Small intestine (tissue), 7 donors: ENCODE measurements around the gene ZNF575. TPM values are rescaled to one million over a fixed set of nuclear protein-coding genes. Genes with fewer than 3 reads are reported as not detected.
"Not testable (repeated sequence)": the region's sequence is repeated elsewhere in the genome, so short reads cannot be mapped to it uniquely, and the experiment has no call there.

ENCODE experiments used
- DNase-seq, 2 donors: peaks; one replicate each; pipeline versions ENCODE4 v3.0.0 to v3.0.0-alpha.2; 2013
- FAIRE-seq: peaks from 2 replicates; lab custom pipeline; 2012; peaks lifted over from hg19 to GRCh38; lab: Jason Lieb, UNC
- H3K27ac ChIP-seq, 3 donors: one replicate each; pipeline ENCODE4 v1.5.1; 2013; ENCODE audit warnings: low read length in 2 of 3, mild to moderate bottlenecking in 2 of 3, control low read depth in 1 of 3, inconsistent platforms in 1 of 3, low read depth in 1 of 3, moderate library complexity in 1 of 3
- H3K27me3 ChIP-seq, 3 donors: one replicate each; pipeline ENCODE4 v1.6.1; 2013; ENCODE audit warnings: low read length in 3 of 3, inconsistent platforms in 1 of 3; ENCODE audit not compliant: control insufficient read depth in 3 of 3, insufficient read depth in 3 of 3
- H3K36me3 ChIP-seq, 3 donors: one replicate each; pipeline ENCODE4 v1.6.1; 2013; ENCODE audit warnings: low read length in 3 of 3, inconsistent platforms in 1 of 3, low read depth in 1 of 3, mild to moderate bottlenecking in 1 of 3, moderate library complexity in 1 of 3; ENCODE audit not compliant: control insufficient read depth in 3 of 3, insufficient read depth in 2 of 3
- H3K4me1 ChIP-seq, 3 donors: one replicate each; pipeline ENCODE4 v1.6.1; 2013; ENCODE audit warnings: low read length in 2 of 3, inconsistent platforms in 1 of 3, low read depth in 1 of 3, mild to moderate bottlenecking in 1 of 3, moderate library complexity in 1 of 3; ENCODE audit not compliant: control insufficient read depth in 3 of 3, insufficient read depth in 2 of 3
- H3K4me3 ChIP-seq, 3 donors: one replicate each; pipeline ENCODE4 v1.5.1; 2013; ENCODE audit warnings: low read length in 3 of 3, control low read depth in 1 of 3, inconsistent platforms in 1 of 3, low read depth in 1 of 3, mild to moderate bottlenecking in 1 of 3, moderate library complexity in 1 of 3
- H3K9me3 ChIP-seq, 2 donors: one replicate each; pipeline ENCODE4 v1.6.1; 2013; ENCODE audit warnings: low read depth in 1 of 2, low read length in 1 of 2; ENCODE audit not compliant: control insufficient read depth in 2 of 2, insufficient read depth in 1 of 2
- WGBS, 3 donors: extraction: QIAGEN DNeasy Blood & Tissue Kit; methylation state at CpG; one replicate each; pipeline ENCODE4 v1.1.7; 2013; 5-methylcytosine and 5-hydroxymethylcytosine counted together
- polyA plus RNA-seq, 4 donors: library from polyadenylated mRNA; stranded (reverse) in 3 of 4; unstranded in 1 of 4; fragments of 200-250 nt in 3 of 4; fragments of 120-200 nt in 1 of 4; gene quantifications; one replicate each; pipeline versions ENCODE4 v1.2.1 to v1.2.3, GENCODE V29; 2013
- donor health status: healthy with polysubstance abuse.
- donor health status: control.
- donor health status: control.
- donor health status: Bipolar disorder and iron deficiency.
- donor health status: healthy.

The ZNF575 gene
- polyA plus RNA-seq, 4 donors = 1.1 to 4.5 (median 1.9) TPM

GRCh38 chr19:43541920-43542650 is 9.1 kb downstream of the ZNF575 start:
- no peaks in the 10 kb centered on the region for H3K4me1 ChIP-seq
- no peak overlapping the region for H3K4me3 ChIP-seq
- no peak overlapping the region for H3K27ac ChIP-seq
- FAIRE-seq (no peak), DNase-seq (no peak)
- H3K9me3 ChIP-seq = peaks cover 0 to 2% of the 10 kb centered on the region in 2 donors
- H3K36me3 ChIP-seq = peaks cover 0 to 79% (median 10%) of the 10 kb centered on the region in 3 donors
- H3K27me3 ChIP-seq = no peaks in the 10 kb centered on the region
- WGBS, 3 donors = 95 to 97% (median 96%) methylated on average over 5 of the region's 5 CpGs

GRCh38 chr19:43544077-43544476 is 11.1 kb downstream of the ZNF575 start:
- peaks cover 0 to 77% (median 10%) of the 10 kb centered on the region in 3 donors for H3K36me3 ChIP-seq
- H3K9me3 ChIP-seq = no peaks in the 10 kb centered on the region
- no peak overlapping the region for H3K4me3 ChIP-seq
- H3K4me1 ChIP-seq = no peaks in the 10 kb centered on the region
- H3K27me3 ChIP-seq = no peaks in the 10 kb centered on the region
- H3K27ac ChIP-seq = no peak overlapping the region
- WGBS, 3 donors = 96 to 98% (median 97%) methylated on average over 9 of the region's 9 CpGs
- no peak for FAIRE-seq
- no peak for DNase-seq

- no peak overlapping the region for H3K4me3 ChIP-seq
- no peaks in the 10 kb centered on the region for H3K27me3 ChIP-seq
- H3K36me3 ChIP-seq = peaks cover 0 to 76% (median 10%) of the 10 kb centered on the region in 3 donors
- 78 to 86% (median 85%) methylated on average over 5 of the region's 5 CpGs for WGBS, 3 donors
- FAIRE-seq = no peak
- no peaks in the 10 kb centered on the region for H3K9me3 ChIP-seq
- no peak for DNase-seq
- H3K4me1 ChIP-seq = no peaks in the 10 kb centered on the region
- H3K27ac ChIP-seq = no peak overlapping the region
These were observed 12.3 kb downstream of the ZNF575 start for GRCh38 chr19:43545276-43545675.

DNA sequence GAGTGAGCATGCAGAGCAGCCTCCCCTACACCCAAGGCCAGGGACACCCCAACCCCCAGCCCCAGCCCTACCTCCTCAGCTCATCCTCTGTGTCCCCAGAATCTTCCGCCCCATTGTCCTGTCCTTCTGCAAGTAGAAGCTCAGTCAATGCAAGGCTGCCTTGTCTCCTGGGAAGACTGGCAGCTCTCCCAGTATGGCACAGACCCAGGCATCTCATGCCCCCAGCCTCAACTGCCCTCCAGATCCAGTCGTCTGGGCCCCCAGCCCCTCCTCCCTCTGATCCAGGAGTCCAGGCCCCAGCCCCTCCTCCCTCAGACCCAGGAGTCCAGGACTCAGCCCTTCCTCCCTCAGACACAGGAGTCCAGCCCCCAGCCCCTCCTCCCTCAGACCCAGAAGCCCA is 13.0 kb downstream of the ZNF575 start:
- Histone ChIP-seq H3K4me3 (no peak overlapping the region), H3K27me3 (no peaks in the 10 kb centered on the region), H3K36me3 (peaks cover 0 to 76% (median 10%) of the 10 kb centered on the region in 3 donors), H3K9me3 (no peaks in the 10 kb centered on the region), H3K27ac (no peak overlapping the region), H3K4me1 (no peaks in the 10 kb centered on the region)
- WGBS, 3 donors = 77 to 83% (median 80%) methylated on average over 2 of the region's 2 CpGs
- DNase-seq (no peak), FAIRE-seq (no peak)

DNA sequence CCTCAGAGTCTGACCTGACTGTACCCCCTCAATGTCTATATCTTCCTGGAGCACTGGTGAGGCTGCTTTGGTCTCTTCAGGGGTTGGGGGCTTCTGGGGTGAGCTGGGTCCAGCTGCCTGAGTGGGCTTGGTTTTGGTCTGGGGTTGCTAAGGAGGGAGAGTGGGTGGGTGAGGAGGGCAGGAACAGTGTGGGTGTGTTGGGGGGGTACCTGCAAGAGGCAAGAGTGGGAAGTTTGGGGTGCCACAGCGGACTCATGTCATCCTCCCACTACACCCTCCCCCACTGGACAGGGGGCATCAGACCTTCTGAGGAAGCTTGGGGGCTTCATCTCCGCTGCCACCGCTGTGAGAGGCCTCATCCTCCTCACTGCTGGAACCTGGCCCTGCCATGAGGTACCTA is 13.6 kb downstream of the ZNF575 start:
- DNase-seq (no peak), FAIRE-seq (no peak)
- 90 to 98% (median 93%) methylated on average over 3 of the region's 3 CpGs for WGBS, 3 donors

GRCh38 chr19:43547926-43548325 is 14.9 kb downstream of the ZNF575 start:
- not testable (repeated sequence) for H3K27ac ChIP-seq, FAIRE-seq, H3K9me3 ChIP-seq, H3K27me3 ChIP-seq, DNase-seq, H3K4me1 ChIP-seq, H3K4me3 ChIP-seq
- WGBS, 3 donors = 88 to 96% (median 95%) methylated on average over 8 to 19 of the region's 24 CpGs
- H3K36me3 ChIP-seq = peaks cover 8 to 78% (median 12%) of the 10 kb centered on the region in 3 donors

More for the DNA sequence above, 13.6 kb downstream of the ZNF575 start:
- Histone ChIP-seq H3K9me3 (no peaks in the 10 kb centered on the region), H3K4me1 (no peaks in the 10 kb centered on the region), H3K27me3 (no peaks in the 10 kb centered on the region), H3K27ac (no peak overlapping the region), H3K36me3 (peaks cover 4 to 78% (median 10%) of the 10 kb centered on the region in 3 donors), H3K4me3 (no peak overlapping the region)

DNA sequence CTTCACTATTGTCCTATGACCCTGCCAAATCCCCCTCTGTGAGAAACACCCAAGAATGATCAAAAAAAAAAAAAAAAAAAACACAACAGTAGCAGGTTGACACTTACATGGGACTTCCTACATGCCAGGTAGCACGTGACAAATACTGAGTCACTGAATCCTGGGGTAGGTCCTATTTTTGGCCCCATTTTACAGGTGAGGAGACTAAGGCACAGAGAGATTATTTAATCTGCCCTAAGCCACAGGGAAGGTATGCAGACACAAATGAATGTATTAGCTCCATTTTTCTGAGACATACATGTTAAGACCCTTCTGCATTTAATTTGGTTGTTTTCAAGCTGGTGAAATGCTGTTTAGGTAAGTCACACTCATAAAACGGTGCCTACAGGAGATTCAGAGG is 15.7 kb downstream of the ZNF575 start:
- H3K4me1 ChIP-seq = no peaks in the 10 kb centered on the region
- no peak for DNase-seq
- no peaks in the 10 kb centered on the region for H3K9me3 ChIP-seq
- no peak overlapping the region for H3K27ac ChIP-seq
- 86 to 94% (median 86%) methylated on average over 2 of the region's 2 CpGs for WGBS, 3 donors
- H3K27me3 ChIP-seq = no peaks in the 10 kb centered on the region
- no peak for FAIRE-seq
- H3K4me3 ChIP-seq = no peak overlapping the region
- peaks cover 7 to 78% (median 8%) of the 10 kb centered on the region in 3 donors for H3K36me3 ChIP-seq

GRCh38 chr19:43551399-43552197 is 18.6 kb downstream of the ZNF575 start:
- 92 to 93% (median 93%) methylated on average over 23 of the region's 23 CpGs for WGBS, 3 donors
- no peaks in the 10 kb centered on the region for H3K9me3 ChIP-seq
- DNase-seq (no peak), FAIRE-seq (no peak)
- no peaks in the 10 kb centered on the region for H3K4me1 ChIP-seq
- H3K27ac ChIP-seq = no peak overlapping the region
- H3K27me3 ChIP-seq = no peaks in the 10 kb centered on the region
- no peak overlapping the region for H3K4me3 ChIP-seq
- peaks cover 5 to 75% (median 8%) of the 10 kb centered on the region in 3 donors for H3K36me3 ChIP-seq
